ENCODE measurements around the gene MTA2. TPM values are rescaled to one million over a fixed set of nuclear protein-coding genes. Genes with fewer than 3 reads are reported as not detected.
A peak's percentile ranks its signal among the peaks of the same experiment; 100 is the strongest.
"Not testable (repeated sequence)": the region's sequence is repeated elsewhere in the genome, so short reads cannot be mapped to it uniquely, and the experiment has no call there.

The MTA2 gene
- total RNA-seq, 1 experiment from 2014 or later = 97.2 TPM

GRCh38 chr11:62622476-62623089 lies 20.9 kb upstream of the MTA2 start:
- no peak for DNase-seq
- Mint-ChIP-seq H3K27ac (ENCODE audit: unreplicated experiment) (peak overlapping the region; percentile 95), H3K4me3 (ENCODE audit: low read depth, unreplicated experiment) (peak overlapping the region; percentile 90), H3K36me3 (ENCODE audit: insufficient read depth, unreplicated experiment) (peaks cover 69% of the 10 kb centered on the region), H3K4me1 (ENCODE audit: low read depth, unreplicated experiment) (peaks cover 18% of the 10 kb centered on the region), H3K9me3 (ENCODE audit: low read depth, unreplicated experiment) (no peaks in the 10 kb centered on the region), H3K27me3 (ENCODE audit: unreplicated experiment) (no peaks in the 10 kb centered on the region)
- TF ChIP-seq CTCF (IDR thresholded peaks at IDR 0.05; ENCODE audit: unreplicated experiment) = no peak
- TSS peak; percentile 84 for BruUV-seq (replicated peaks)
- intact Hi-C loops (cut with micrococcal nuclease; ENCODE audit: unreplicated experiment) = no loop called here
- CTCF ChIA-PET = interaction anchor here (0.6 to 2.1 kb wide), 5 partner anchors 11 to 63 kb away, joined by 3 to 5 read pairs (median 4); partner anchors contain the start of gene TUT1

- no peak for TF ChIP-seq CTCF (IDR thresholded peaks at IDR 0.05; ENCODE audit: unreplicated experiment)
- peak within 1 kb of the TSS; percentile 95 for H3K27ac Mint-ChIP-seq (ENCODE audit: unreplicated experiment)
- DNase-seq = peak; percentile 99
- peak within 1 kb of the TSS; percentile 90 for H3K4me3 Mint-ChIP-seq (ENCODE audit: low read depth, unreplicated experiment)
- H3K4me1 Mint-ChIP-seq (ENCODE audit: low read depth, unreplicated experiment) = peaks cover 18% of the 10 kb centered on the region
- H3K36me3 Mint-ChIP-seq (ENCODE audit: insufficient read depth, unreplicated experiment) = peaks cover 65% of the 10 kb centered on the region
- CTCF ChIA-PET = interaction anchor here (0.6 to 2.1 kb wide), 9 partner anchors 10 to 227 kb away, joined by 3 to 5 read pairs (median 3); partner anchors contain the start of gene TUT1
- H3K9me3 Mint-ChIP-seq (ENCODE audit: low read depth, unreplicated experiment) = no peaks in the 10 kb centered on the region
- intact Hi-C loops (cut with micrococcal nuclease; ENCODE audit: unreplicated experiment) = no loop called here
- no peaks in the 10 kb centered on the region for H3K27me3 Mint-ChIP-seq (ENCODE audit: unreplicated experiment)
- no TSS peak for BruUV-seq (replicated peaks)
These were observed 20.2 kb upstream of the MTA2 start, which contains the start of gene B3GAT3 for GRCh38 chr11:62621567-62622470. Gene B3GAT3 (minus strand): TSS chr11:62621986. CDS start chr11:62621947, 39 bp downstream.

GRCh38 chr11:62621027-62621566 lies 19.4 kb upstream of the MTA2 start:
- H3K9me3 Mint-ChIP-seq (ENCODE audit: low read depth, unreplicated experiment) = no peaks in the 10 kb centered on the region
- H3K4me3 Mint-ChIP-seq (ENCODE audit: low read depth, unreplicated experiment) = peak overlapping the region; percentile 90
- H3K27me3 Mint-ChIP-seq (ENCODE audit: unreplicated experiment) = no peaks in the 10 kb centered on the region
- CTCF ChIA-PET = interaction anchor here (0.6 to 2.1 kb wide), 4 partner anchors 9 to 226 kb away, joined by 3 to 5 read pairs (median 3); no protein-coding TSS in a partner anchor
- DNase-seq = no peak
- TSS peak; percentile 53 for BruUV-seq (replicated peaks)
- intact Hi-C loops (cut with micrococcal nuclease; ENCODE audit: unreplicated experiment) = no loop called here
- TF ChIP-seq CTCF (IDR thresholded peaks at IDR 0.05; ENCODE audit: unreplicated experiment) = no peak
- H3K27ac Mint-ChIP-seq (ENCODE audit: unreplicated experiment) = peak overlapping the region; percentile 95
- H3K36me3 Mint-ChIP-seq (ENCODE audit: insufficient read depth, unreplicated experiment) = peaks cover 66% of the 10 kb centered on the region
- peaks cover 18% of the 10 kb centered on the region for H3K4me1 Mint-ChIP-seq (ENCODE audit: low read depth, unreplicated experiment)

GRCh38 chr11:62616957-62617356 lies 15.3 kb upstream of the MTA2 start:
- CTCF ChIA-PET; H3K4me3 Mint-ChIP-seq (ENCODE audit: low read depth, unreplicated experiment); DNase-seq; H3K27ac Mint-ChIP-seq (ENCODE audit: unreplicated experiment); H3K9me3 Mint-ChIP-seq (ENCODE audit: low read depth, unreplicated experiment); intact Hi-C loops (cut with micrococcal nuclease; ENCODE audit: unreplicated experiment); H3K27me3 Mint-ChIP-seq (ENCODE audit: unreplicated experiment); BruUV-seq (replicated peaks): not testable (repeated sequence)
- Mint-ChIP-seq H3K36me3 (ENCODE audit: insufficient read depth, unreplicated experiment) (peaks cover 45% of the 10 kb centered on the region), H3K4me1 (ENCODE audit: low read depth, unreplicated experiment) (peaks cover 29% of the 10 kb centered on the region)
